NT2/D1 (cell line): Measurements from ENCODE around the gene TUBA4B.

Experiments
- SUZ12 ChIP-seq: IDR thresholded peaks from 2 replicates; pipeline ENCODE4 v1.6.1; 2011; ENCODE audit not compliant: insufficient read length, insufficient read depth; ENCODE audit errors: extremely low read depth
- ZNF274 ChIP-seq: IDR thresholded peaks from 2 replicates; pipeline ENCODE4 v1.6.1; 2011; ENCODE audit warnings: mild to moderate bottlenecking, low read depth, low read length

GRCh38 chr2:219266886-219267285, 13.8 kb downstream of the TUBA4B start:
- TF ChIP-seq ZNF274 (no peak), SUZ12 (no peak)
